Measurements from ENCODE around the gene IL17D. TPM values are rescaled to one million over a fixed set of nuclear protein-coding genes. Genes with fewer than 3 reads are reported as not detected.

The IL17D gene
- total RNA-seq, 1 experiment from 2014 or later: 1.2 TPM

DNA sequence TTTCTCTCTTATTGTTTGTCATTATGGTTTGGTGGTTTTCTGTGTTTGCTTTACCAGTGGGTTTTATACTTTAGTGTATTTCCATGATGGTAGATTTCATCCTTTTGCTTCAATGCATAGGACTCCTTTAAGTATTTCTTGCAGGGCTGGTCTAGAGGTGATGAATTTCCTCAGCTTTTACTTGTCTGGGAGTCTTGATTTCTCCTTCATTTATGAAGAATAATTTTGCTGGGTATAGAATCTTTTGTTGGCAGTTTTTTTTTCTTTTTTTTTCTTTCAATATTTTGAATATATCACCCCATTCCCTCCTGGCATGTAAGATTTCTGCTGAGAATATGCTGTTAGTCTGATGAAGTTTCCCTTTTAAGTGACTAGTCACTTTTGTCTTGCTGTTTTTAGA is 50.5 kb downstream of the IL17D start:
- H3K9me3 Mint-ChIP-seq: peaks cover 33 to 35% of the 10 kb centered on the region in 2 experiments
- TF ChIP-seq, protein P1, sequence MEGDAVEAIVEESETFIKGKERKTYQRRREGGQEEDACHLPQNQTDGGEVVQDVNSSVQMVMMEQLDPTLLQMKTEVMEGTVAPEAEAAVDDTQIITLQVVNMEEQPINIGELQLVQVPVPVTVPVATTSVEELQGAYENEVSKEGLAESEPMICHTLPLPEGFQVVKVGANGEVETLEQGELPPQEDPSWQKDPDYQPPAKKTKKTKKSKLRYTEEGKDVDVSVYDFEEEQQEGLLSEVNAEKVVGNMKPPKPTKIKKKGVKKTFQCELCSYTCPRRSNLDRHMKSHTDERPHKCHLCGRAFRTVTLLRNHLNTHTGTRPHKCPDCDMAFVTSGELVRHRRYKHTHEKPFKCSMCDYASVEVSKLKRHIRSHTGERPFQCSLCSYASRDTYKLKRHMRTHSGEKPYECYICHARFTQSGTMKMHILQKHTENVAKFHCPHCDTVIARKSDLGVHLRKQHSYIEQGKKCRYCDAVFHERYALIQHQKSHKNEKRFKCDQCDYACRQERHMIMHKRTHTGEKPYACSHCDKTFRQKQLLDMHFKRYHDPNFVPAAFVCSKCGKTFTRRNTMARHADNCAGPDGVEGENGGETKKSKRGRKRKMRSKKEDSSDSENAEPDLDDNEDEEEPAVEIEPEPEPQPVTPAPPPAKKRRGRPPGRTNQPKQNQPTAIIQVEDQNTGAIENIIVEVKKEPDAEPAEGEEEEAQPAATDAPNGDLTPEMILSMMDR (conservative IDR thresholded peaks at IDR 0.05): no peak

More for the DNA sequence above, 50.5 kb downstream of the IL17D start:
- no peak for DNase-seq
- Histone ChIP-seq H3T11ph (ENCODE audit: low read length) (no peak overlapping the region), H3K79me1 (ENCODE audit: insufficient read depth, low read depth, low read length, poor library complexity, severe bottlenecking) (no peaks in the 10 kb centered on the region), H3K27me3 (ENCODE audit: insufficient read depth, low read length) (no peaks in the 10 kb centered on the region), H2AK5ac (ENCODE audit: insufficient read length, low read length) (no peak overlapping the region), H3K79me2 (ENCODE audit: insufficient read depth, low read length) (no peaks in the 10 kb centered on the region), H2BK20ac (ENCODE audit: low read depth, low read length, poor library complexity, severe bottlenecking) (no peak overlapping the region), H3K23me2 (ENCODE audit: insufficient read length, low read depth, low read length, poor library complexity, severe bottlenecking) (no peaks in the 10 kb centered on the region), H2BK12ac (ENCODE audit: insufficient read length, low read depth, low read length) (no peak overlapping the region), H3K4me2 (ENCODE audit: insufficient read depth, insufficient read length, low read length) (no peak overlapping the region), H2AFZ (ENCODE audit: low read length) (no peak overlapping the region), H3K14ac (ENCODE audit: insufficient read depth, low read length) (no peak overlapping the region), H3K23ac (ENCODE audit: insufficient read length, low read depth, low read length) (no peak overlapping the region), H2BK15ac (ENCODE audit: low read depth, low read length) (no peak overlapping the region), H3K4ac (ENCODE audit: low read depth, low read length) (no peak overlapping the region), H3K9ac (ENCODE audit: extremely low read depth, insufficient read length, low read length) (no peak overlapping the region), H4K20me1 (ENCODE audit: control insufficient read depth, insufficient read depth, insufficient read length) (no peaks in the 10 kb centered on the region), H2BK5ac (ENCODE audit: insufficient read length, low read length) (no peak overlapping the region), H3K27ac (ENCODE audit: insufficient read length, low read depth, low read length) (no peak overlapping the region), H4K8ac (replicated peaks; ENCODE audit: insufficient read length, low read depth, low read length) (no peak overlapping the region), H3K18ac (ENCODE audit: insufficient read length, low read depth, low read length) (no peak overlapping the region), H2BK120ac (ENCODE audit: low read depth, low read length, poor library complexity, severe bottlenecking) (no peak overlapping the region), H4K5ac (ENCODE audit: insufficient read length, low read depth, low read length) (no peak overlapping the region), H4K91ac (ENCODE audit: insufficient read length, low read depth, low read length) (no peak overlapping the region), H3K4me1 (ENCODE audit: insufficient read depth, low read length) (no peaks in the 10 kb centered on the region), H3K9me3 (ENCODE audit: control insufficient read depth, low read depth, low read length) (no peaks in the 10 kb centered on the region), H3K56ac (ENCODE audit: insufficient read length, low read depth, low read length) (no peak overlapping the region)
- Mint-ChIP-seq H3K36me3 (ENCODE audit: insufficient read depth in 1 of 3, low read depth in 3 of 3) (peaks cover 15 to 30% (median 26%) of the 10 kb centered on the region in 3 experiments), H3K27ac (no peak overlapping the region), H3K4me1 (peaks cover 10 to 17% of the 10 kb centered on the region in 2 experiments), H3K4me3 (no peak overlapping the region), H3K27me3 (ENCODE audit: low read depth) (no peaks in the 10 kb centered on the region)

Measured in H9 (cell line).